Natural killer cell (primary cell): ENCODE results near the gene HSPB9. TPM values are rescaled to one million over a fixed set of nuclear protein-coding genes. Genes with fewer than 3 reads are reported as not detected.

Experiments
- ATAC-seq, 3 donors: fragments of 150-1000 bp in 2 of 3; fragments of 200-7000 bp in 1 of 3; cut with Tn5 transposase; 1 replicate in 1 of 3; 2 replicates in 2 of 3; pipeline ENCODE4 v1.10.0; 2021; ENCODE audit warnings: mild to moderate bottlenecking in 2 of 3, moderate library complexity in 2 of 3
- DNase-seq, 2 donors: peaks; one replicate each; pipeline versions ENCODE4 v3.0.0 to v3.0.0-alpha.2; 2013 to 2021; ENCODE audit warnings: mixed read lengths in 1 of 2
- H3K27ac ChIP-seq: one replicate; pipeline ENCODE4 v1.5.1; 2013; ENCODE audit warnings: mild to moderate bottlenecking, low read length
- H3K27me3 ChIP-seq: one replicate; pipeline ENCODE4 v1.6.1; 2013; ENCODE audit warnings: low read length; ENCODE audit not compliant: control insufficient read depth, insufficient read depth
- H3K36me3 ChIP-seq: one replicate; pipeline ENCODE4 v1.6.1; 2013; ENCODE audit warnings: low read length; ENCODE audit not compliant: control insufficient read depth, insufficient read depth
- H3K4me1 ChIP-seq: one replicate; pipeline ENCODE4 v1.6.1; 2013; ENCODE audit warnings: low read length; ENCODE audit not compliant: control insufficient read depth, insufficient read depth
- H3K4me3 ChIP-seq: one replicate; pipeline ENCODE4 v1.5.1; 2013; ENCODE audit warnings: low read length
- H3K9me3 ChIP-seq: one replicate; pipeline ENCODE4 v1.6.1; 2013; ENCODE audit warnings: low read length; ENCODE audit not compliant: control insufficient read depth, insufficient read depth
- H3K27ac Mint-ChIP-seq, 2 donors: one replicate each; pipeline ENCODE4 v1.8.0; 2022; ENCODE audit warnings: mild to moderate bottlenecking in 2 of 2, mixed read lengths in 2 of 2, moderate library complexity in 1 of 2
- H3K27me3 Mint-ChIP-seq, 2 donors: one replicate each; pipeline ENCODE4 v1.8.0; 2022; ENCODE audit warnings: low read depth in 2 of 2, mixed read lengths in 2 of 2
- H3K36me3 Mint-ChIP-seq: one replicate; pipeline ENCODE4 v1.8.0; 2022; ENCODE audit warnings: mixed read lengths
- H3K4me1 Mint-ChIP-seq, 2 donors: one replicate each; pipeline ENCODE4 v1.8.0; 2022; ENCODE audit warnings: mixed read lengths in 2 of 2
- H3K4me3 Mint-ChIP-seq: one replicate; pipeline ENCODE4 v1.8.0; 2022; ENCODE audit warnings: mild to moderate bottlenecking, moderate library complexity, mixed read lengths
- H3K9me3 Mint-ChIP-seq, 2 donors: one replicate each; pipeline ENCODE4 v1.8.0; 2022; ENCODE audit warnings: mixed read lengths in 2 of 2
- WGBS: methylation state at CpG from one replicate; pipeline ENCODE4 v1.1.7; 2013; ENCODE audit warnings: missing lambda C conversion rate; ENCODE audit not compliant: insufficient coverage; 5-methylcytosine and 5-hydroxymethylcytosine counted together
- intact Hi-C: fragments of 100-400 bp; cut with micrococcal nuclease; formaldehyde crosslinking; loops from one replicate; pipeline ENCODE4 v1.14.2; 2022
- total RNA-seq, 4 donors: library from RNA; stranded (reverse); fragments of 120-200 nt in 1 of 4; gene quantifications; one replicate each; pipeline versions ENCODE4 v1.2.3 to v1.2.4, GENCODE V29; 2013 to 2022
- TF ChIP-seq, protein P1 (sequence below): fragments of 200-600 bp; IDR thresholded peaks from one replicate; pipeline ENCODE4 v1.8.0; 2022; ENCODE audit warnings: antibody characterized with exemption

The HSPB9 gene
- total RNA-seq, 3 donors from 2014 or later (not counting 1 experiment from before 2014, with no cell fraction given), result not detected

DNA sequence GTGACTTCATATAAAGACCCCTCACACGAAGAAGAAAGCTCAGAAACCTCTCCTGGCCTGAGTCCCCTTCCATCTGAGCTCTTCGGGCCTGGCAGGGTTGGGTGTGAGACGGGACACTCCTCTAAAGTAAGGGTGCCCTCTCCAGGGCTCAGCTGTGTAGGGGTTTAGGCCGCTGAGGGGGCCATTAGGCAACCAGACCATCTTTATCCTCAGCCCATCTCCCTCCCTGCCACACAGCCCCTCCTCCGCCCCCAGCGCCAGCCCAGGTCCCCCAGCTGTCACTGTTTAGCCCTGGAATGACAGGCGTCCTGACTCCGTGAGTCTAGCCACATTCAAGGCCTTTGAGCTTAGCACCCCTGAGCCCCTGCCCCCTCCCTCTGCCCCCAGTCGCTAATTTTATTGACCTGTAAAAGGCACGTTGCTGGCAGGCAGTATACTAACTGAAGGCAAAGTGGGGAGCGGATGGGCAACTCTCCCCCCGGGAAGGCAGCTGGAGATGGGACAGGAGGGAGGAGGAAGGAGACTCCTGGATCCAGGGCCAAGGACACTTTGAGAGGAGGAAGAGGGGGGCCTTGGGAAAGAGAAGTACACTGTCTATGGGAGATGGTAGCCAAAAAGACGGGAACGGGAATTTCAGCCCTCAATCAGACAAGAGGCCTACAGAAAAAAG, 23.7 kb upstream of the HSPB9 start:
- no peak for ATAC-seq
- peaks cover 7% of the 10 kb centered on the region for H3K4me1 ChIP-seq
- peaks cover 0 to 5% of the 10 kb centered on the region in 2 donors for H3K4me1 Mint-ChIP-seq
- no peaks in the 10 kb centered on the region for H3K9me3 Mint-ChIP-seq
- DNase-seq, result no peak
- H3K4me3 Mint-ChIP-seq, result no peak overlapping the region
- H3K27me3 Mint-ChIP-seq, result peaks cover 13 to 27% of the 10 kb centered on the region in 2 donors
- no peak overlapping the region for H3K4me3 ChIP-seq
- no peaks in the 10 kb centered on the region for H3K36me3 Mint-ChIP-seq
- no peak overlapping the region for H3K27ac Mint-ChIP-seq
- peaks cover 9% of the 10 kb centered on the region for H3K27me3 ChIP-seq
- no peaks in the 10 kb centered on the region for H3K9me3 ChIP-seq
- WGBS, result 80% methylated on average over 13 of the region's 14 CpGs
- intact Hi-C loops, result no loop called here
- no peak overlapping the region for H3K27ac ChIP-seq
- H3K36me3 ChIP-seq, result peaks cover 3% of the 10 kb centered on the region
- TF ChIP-seq, protein P1, sequence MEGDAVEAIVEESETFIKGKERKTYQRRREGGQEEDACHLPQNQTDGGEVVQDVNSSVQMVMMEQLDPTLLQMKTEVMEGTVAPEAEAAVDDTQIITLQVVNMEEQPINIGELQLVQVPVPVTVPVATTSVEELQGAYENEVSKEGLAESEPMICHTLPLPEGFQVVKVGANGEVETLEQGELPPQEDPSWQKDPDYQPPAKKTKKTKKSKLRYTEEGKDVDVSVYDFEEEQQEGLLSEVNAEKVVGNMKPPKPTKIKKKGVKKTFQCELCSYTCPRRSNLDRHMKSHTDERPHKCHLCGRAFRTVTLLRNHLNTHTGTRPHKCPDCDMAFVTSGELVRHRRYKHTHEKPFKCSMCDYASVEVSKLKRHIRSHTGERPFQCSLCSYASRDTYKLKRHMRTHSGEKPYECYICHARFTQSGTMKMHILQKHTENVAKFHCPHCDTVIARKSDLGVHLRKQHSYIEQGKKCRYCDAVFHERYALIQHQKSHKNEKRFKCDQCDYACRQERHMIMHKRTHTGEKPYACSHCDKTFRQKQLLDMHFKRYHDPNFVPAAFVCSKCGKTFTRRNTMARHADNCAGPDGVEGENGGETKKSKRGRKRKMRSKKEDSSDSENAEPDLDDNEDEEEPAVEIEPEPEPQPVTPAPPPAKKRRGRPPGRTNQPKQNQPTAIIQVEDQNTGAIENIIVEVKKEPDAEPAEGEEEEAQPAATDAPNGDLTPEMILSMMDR, result no peak

DNA sequence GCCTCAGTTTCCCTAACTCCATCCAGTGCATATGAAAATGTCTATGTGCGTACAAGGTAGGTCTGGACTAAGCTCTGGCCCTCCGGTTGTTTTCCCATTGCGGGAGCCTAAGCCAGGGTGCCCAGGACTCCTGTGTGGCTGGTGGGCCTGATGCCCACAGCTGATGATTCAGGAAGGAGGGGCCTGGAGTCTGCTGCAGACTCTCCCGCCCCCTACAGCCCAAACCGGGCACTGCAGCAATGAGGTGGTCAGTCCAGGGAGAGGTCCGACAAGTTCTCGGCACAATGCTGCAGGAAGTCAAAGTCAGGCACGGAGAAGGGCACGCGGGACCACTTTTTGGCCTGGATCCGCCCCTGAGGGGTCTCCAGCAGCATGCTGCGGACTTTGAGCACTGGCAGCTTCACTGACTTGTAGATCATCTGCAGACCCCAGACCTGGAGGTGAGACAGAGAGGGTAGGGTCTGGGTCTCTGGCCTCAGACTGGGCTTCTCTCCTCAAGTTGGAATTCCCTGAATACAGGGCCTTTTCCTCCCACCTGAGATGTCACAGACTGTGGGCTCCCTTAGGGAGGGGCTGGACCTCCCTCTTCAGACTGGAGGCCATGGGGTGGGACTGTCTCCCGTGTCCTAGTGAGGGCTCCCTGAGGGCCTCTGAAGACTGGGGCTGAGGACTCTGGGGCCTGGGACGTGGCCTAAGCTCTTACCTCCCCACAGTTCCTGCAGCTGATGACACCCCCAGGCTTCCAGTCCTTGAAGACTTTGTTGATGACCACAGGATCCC, 20.9 kb upstream of the HSPB9 start:
- Mint-ChIP-seq H3K36me3 (no peaks in the 10 kb centered on the region), H3K27ac (no peak overlapping the region), H3K4me3 (no peak overlapping the region), H3K27me3 (peaks cover 13 to 23% of the 10 kb centered on the region in 2 donors), H3K9me3 (no peaks in the 10 kb centered on the region), H3K4me1 (peaks cover 0 to 7% of the 10 kb centered on the region in 2 donors)
- peaks cover 9% of the 10 kb centered on the region for H3K27me3 ChIP-seq
- H3K27ac ChIP-seq, result no peak overlapping the region
- intact Hi-C loops, result no loop called here
- TF ChIP-seq, protein P1, result peak; percentile 61
- DNase-seq (peak; percentile 49 to 71), ATAC-seq (peak; percentile 65 to 84 (median 66))
- H3K9me3 ChIP-seq, result no peaks in the 10 kb centered on the region
- no peak overlapping the region for H3K4me3 ChIP-seq
- peaks cover 10% of the 10 kb centered on the region for H3K36me3 ChIP-seq
- 62% methylated on average over 14 of the region's 14 CpGs for WGBS
- peaks cover 7% of the 10 kb centered on the region for H3K4me1 ChIP-seq

DNA sequence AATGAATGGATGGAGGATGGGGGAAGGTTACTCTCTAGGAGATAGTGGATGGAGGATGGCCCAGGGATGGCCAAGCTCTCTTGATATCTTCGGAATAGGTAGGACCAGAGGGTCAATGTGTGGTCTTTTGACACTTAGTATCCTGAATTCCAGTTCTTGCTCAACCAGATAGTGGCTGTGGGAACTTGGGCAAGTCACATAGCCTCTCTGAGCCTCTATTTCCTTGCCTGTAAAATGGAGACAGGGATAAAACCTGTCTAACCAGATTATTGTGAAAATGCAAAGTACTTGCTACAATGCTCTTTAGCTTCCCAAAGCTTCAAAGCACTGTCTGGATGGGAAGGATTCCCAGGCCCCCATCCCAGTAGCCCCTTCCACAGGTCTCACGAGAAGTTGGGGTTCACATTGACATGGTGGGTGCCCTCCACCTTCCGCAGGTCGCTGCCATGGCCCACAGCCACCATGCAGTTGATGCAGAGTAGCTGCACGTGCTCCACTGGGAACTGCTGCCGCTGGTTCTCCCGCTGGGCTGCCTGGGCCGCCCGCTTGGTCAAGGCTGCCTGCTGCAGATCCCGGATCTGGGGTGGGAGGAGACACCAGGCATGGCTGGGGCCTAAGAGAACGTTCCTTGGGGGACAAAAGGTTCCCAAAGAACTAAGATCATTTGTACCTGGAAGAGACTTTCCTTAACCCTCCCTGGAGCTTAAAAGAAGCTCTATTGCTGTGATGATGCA, 19.2 kb upstream of the HSPB9 start:
- intact Hi-C loops, result no loop called here
- Mint-ChIP-seq H3K4me1 (peaks cover 4 to 17% of the 10 kb centered on the region in 2 donors), H3K9me3 (no peaks in the 10 kb centered on the region), H3K27me3 (peaks cover 0 to 9% of the 10 kb centered on the region in 2 donors), H3K4me3 (no peak overlapping the region), H3K27ac (no peak overlapping the region), H3K36me3 (no peaks in the 10 kb centered on the region)
- TF ChIP-seq, protein P1, result no peak
- H3K27ac ChIP-seq, result no peak overlapping the region
- peaks cover 11% of the 10 kb centered on the region for H3K4me1 ChIP-seq
- DNase-seq (no peak), ATAC-seq (no peak)
- H3K9me3 ChIP-seq, result no peaks in the 10 kb centered on the region
- H3K36me3 ChIP-seq, result peaks cover 11% of the 10 kb centered on the region
- H3K4me3 ChIP-seq, result no peak overlapping the region
- no peaks in the 10 kb centered on the region for H3K27me3 ChIP-seq
- 95% methylated on average over 11 of the region's 11 CpGs for WGBS
